Activated CD4-positive, alpha-beta T cell treated with anti-CD3 and anti-CD28 coated beads, Interleukin-2, amount 10 ng/mL, durations not matched to agents 24 days and 14 days (primary cell): Measurements from ENCODE around the gene TRIP6. TPM values are rescaled to one million over a fixed set of nuclear protein-coding genes. Genes with fewer than 3 reads are reported as not detected.
A peak's percentile ranks its signal among the peaks of the same experiment; 100 is the strongest.

ENCODE experiments used
- DNase-seq: peaks from one replicate; pipeline ENCODE4 v3.0.0; 2022
- H3K27ac Mint-ChIP-seq: one replicate; pipeline ENCODE4 v1.8.0; 2022; ENCODE audit warnings: mild to moderate bottlenecking, mixed read lengths
- H3K27me3 Mint-ChIP-seq: one replicate; pipeline ENCODE4 v1.8.0; 2022; ENCODE audit warnings: mixed read lengths
- H3K36me3 Mint-ChIP-seq: one replicate; pipeline ENCODE4 v1.8.0; 2022; ENCODE audit warnings: low read depth, mild to moderate bottlenecking, mixed read lengths
- H3K4me1 Mint-ChIP-seq: one replicate; pipeline ENCODE4 v1.8.0; 2021; ENCODE audit warnings: mixed read lengths
- H3K4me3 Mint-ChIP-seq: one replicate; pipeline ENCODE4 v1.8.0; 2022; ENCODE audit warnings: mild to moderate bottlenecking, moderate library complexity, mixed read lengths
- H3K9me3 Mint-ChIP-seq: one replicate; pipeline ENCODE4 v1.8.0; 2021; ENCODE audit warnings: mixed read lengths
- intact Hi-C: fragments of 100-400 bp; cut with micrococcal nuclease; formaldehyde crosslinking; loops from one replicate; pipeline ENCODE4 v1.15.1; 2023
- total RNA-seq: library from RNA; stranded (reverse); gene quantifications from 2 replicates; pipeline ENCODE4 v1.2.3, GENCODE V29; 2022

The TRIP6 gene, protein sequence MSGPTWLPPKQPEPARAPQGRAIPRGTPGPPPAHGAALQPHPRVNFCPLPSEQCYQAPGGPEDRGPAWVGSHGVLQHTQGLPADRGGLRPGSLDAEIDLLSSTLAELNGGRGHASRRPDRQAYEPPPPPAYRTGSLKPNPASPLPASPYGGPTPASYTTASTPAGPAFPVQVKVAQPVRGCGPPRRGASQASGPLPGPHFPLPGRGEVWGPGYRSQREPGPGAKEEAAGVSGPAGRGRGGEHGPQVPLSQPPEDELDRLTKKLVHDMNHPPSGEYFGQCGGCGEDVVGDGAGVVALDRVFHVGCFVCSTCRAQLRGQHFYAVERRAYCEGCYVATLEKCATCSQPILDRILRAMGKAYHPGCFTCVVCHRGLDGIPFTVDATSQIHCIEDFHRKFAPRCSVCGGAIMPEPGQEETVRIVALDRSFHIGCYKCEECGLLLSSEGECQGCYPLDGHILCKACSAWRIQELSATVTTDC
- total RNA-seq, result 42.7 and 47.6 TPM in 2 replicates

DNA sequence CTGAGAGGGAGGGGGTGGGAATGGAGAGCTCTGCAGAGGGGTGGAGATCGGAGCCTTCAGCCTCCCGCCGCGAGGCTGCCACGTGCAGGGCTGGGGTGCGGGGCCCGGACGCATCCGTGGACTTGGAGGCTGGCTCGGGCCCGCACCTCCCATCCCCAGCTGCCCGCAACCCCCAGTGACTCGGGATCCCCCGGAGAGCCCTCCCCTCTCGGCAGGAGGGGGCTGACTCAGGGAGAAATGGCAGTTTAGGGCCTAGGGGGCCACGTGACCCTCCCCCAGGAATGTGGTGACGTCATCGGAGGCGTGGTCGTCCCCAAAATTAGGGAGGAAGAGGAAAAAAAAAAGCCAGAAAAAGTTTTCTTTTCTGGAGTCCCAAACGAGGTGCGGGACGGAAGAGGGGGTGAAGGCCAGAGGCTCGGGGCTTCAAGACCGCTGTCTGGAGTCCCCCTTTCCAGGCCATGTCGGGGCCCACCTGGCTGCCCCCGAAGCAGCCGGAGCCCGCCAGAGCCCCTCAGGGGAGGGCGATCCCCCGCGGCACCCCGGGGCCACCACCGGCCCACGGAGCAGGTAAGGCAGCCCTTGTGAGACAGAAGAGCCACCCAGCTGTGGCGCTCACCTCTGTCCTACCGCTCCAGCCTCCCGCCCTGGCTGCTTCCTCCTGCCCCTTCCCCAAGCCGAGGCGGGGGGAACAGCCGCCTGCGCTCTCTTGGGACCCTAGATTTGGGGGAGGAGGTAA is at the start of gene TRIP6:
Gene TRIP6 (plus strand): TSS at position 348 of the 736 bp plus-strand sequence. CDS start 111 bp downstream, at position 459.
- Mint-ChIP-seq H3K4me3 (peak within 1 kb of the TSS; percentile 99), H3K27ac (peak within 1 kb of the TSS; percentile 98), H3K4me1 (peaks cover 12% of the 10 kb centered on the region), H3K36me3 (peaks cover 36% of the 10 kb centered on the region), H3K27me3 (no peaks in the 10 kb centered on the region), H3K9me3 (no peaks in the 10 kb centered on the region)
- peak; percentile 89 for DNase-seq
- intact Hi-C loops, result loop anchor here (1.0 to 2.0 kb wide), 2 partner anchors 15 to 30 kb away; partner anchors contain the start of gene SLC12A9

DNA sequence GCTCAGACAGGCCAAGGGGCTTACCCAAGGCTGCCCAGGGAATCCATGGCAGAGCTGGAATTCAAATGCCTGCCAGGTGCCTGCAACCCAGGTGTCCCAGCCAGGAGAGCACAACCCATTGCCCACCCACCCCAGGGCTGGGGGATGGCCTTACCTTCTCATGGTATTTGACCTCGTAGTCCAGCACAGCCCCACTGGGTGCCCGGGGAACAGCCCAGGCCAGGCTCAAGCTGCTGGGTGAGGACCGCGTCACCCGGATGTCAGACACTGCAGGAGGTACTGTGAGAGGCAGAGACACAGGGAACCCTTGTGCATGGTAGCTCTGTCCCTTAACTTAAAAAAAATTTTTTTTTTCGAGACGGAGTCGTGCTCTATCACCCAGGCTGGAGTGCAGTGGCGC is 48.8 kb upstream of the TRIP6 start:
- DNase-seq, result no peak
- no peaks in the 10 kb centered on the region for H3K9me3 Mint-ChIP-seq
- no peak overlapping the region for H3K27ac Mint-ChIP-seq
- H3K36me3 Mint-ChIP-seq, result no peaks in the 10 kb centered on the region
- no peak overlapping the region for H3K4me3 Mint-ChIP-seq
- no peaks in the 10 kb centered on the region for H3K4me1 Mint-ChIP-seq
- H3K27me3 Mint-ChIP-seq, result no peaks in the 10 kb centered on the region
- intact Hi-C loops, result no loop called here

DNA sequence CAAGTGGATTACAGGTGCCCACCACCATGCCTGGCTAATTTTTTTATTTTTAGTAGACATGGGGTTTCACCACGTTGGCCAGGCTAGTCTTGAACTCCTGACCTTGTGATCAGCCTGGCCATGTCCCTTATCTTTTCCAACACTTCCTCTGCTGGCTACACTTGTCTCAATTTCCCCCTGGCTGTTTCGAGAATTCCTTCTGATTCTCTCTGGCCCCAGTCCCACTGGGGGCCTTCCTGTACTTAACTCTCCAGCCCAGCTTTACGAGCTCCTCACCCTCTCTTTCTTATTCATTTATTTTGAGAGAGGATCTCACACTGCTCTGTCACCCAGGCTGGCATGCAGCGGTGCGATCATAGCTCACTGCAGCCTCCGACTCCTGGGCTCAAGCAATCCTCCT is 48.4 kb upstream of the TRIP6 start:
- intact Hi-C loops, result no loop called here
- Mint-ChIP-seq H3K27ac (no peak overlapping the region), H3K4me3 (no peak overlapping the region), H3K9me3 (no peaks in the 10 kb centered on the region), H3K36me3 (no peaks in the 10 kb centered on the region), H3K27me3 (peaks cover under 1% of the 10 kb centered on the region), H3K4me1 (no peaks in the 10 kb centered on the region)
- DNase-seq, result no peak

DNA sequence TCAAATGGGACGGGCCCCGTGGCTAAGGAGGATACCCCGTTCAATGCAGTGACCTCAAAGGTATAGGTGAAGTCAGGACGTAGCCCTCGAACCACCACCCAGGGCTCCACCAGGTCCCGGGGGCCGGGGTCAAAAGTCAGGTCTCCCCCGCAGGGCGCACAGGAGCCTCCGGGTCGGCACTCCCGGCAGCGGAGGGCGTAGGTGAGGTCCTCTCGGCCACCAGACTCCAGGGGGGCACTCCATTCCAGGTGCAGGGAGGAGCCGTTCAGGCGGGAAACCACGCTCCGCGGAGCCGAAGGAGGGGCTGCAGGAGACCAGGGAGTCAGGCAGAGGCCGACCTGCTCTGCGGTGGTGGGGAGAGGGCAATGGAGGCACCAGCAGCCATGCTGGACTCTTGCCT is 47.6 kb upstream of the TRIP6 start:
- H3K4me1 Mint-ChIP-seq, result no peaks in the 10 kb centered on the region
- H3K36me3 Mint-ChIP-seq, result no peaks in the 10 kb centered on the region
- H3K27ac Mint-ChIP-seq, result no peak overlapping the region
- no peak for DNase-seq
- H3K9me3 Mint-ChIP-seq, result no peaks in the 10 kb centered on the region
- H3K27me3 Mint-ChIP-seq, result peaks cover 3% of the 10 kb centered on the region
- intact Hi-C loops, result no loop called here
- no peak overlapping the region for H3K4me3 Mint-ChIP-seq

DNA sequence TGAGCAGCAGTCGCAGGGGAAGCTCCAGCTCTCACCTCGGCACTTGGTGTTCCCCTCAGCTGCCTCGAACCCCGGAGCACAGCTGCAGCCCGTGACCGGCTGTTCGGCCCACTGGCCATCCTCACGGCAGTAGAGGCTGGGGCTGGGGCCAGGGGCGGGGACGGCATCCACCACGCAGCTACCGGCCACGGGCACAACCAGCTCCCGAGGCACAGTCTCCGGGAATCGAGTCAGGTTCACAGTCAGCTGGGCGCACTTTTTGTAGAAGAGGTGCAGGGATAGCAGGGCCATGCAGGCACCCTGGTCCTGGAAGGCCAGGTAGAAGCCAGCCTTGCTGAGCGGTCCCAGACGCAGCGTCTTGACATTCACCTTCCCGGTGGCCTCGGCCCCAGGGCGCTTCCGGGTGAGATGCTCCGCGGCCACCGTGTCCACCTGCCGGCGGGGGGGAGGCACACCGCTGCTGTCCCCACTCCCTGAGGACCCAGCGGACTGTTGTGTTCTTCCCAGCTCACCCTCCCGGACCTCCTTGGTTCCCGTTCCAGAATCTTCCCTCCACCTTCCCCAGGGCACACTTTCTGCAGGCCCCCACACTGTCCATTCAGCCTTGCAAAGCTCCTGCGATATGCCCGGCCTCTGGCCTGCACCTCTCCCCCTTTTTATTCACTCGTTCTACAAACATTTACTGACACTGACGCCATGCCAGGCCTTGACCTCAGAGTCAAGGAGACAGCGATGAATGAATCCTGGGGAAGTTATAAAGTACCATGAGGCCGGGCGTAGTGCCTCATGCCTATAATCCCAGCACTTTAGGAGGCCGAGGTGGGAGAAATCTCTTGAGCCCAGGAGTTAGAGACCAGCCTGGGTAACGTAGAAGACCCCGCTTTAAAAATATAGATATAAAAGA is 44.7 kb upstream of the TRIP6 start:
- no peak for DNase-seq
- Mint-ChIP-seq H3K27ac (no peak overlapping the region), H3K27me3 (peaks cover 21% of the 10 kb centered on the region)

DNA sequence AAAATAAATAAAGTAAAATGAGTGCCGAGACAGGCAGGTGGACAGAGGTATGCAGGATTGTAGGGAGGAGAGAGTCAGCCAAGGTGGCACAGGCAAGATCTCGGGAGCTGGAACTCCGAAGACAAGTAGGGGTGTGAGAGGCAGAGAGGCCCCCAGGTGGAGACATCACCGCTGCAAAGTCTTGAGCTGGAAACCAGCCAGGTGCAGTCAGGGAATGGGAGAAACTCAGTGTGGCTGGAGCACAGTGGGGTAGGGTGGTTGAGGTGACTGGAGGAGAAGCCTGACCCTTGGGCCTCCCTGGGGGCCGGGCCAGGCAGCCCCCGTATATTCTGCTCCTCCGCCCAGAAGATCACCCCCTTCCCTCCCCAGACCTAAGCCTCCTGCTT is 44.1 kb upstream of the TRIP6 start:
- intact Hi-C loops, result no loop called here
- Mint-ChIP-seq H3K4me1 (peaks cover 15% of the 10 kb centered on the region), H3K4me3 (no peak overlapping the region), H3K27me3 (peaks cover 26% of the 10 kb centered on the region), H3K36me3 (peaks cover 2% of the 10 kb centered on the region), H3K9me3 (no peaks in the 10 kb centered on the region), H3K27ac (no peak overlapping the region)
- no peak for DNase-seq

More for the DNA sequence above, 44.7 kb upstream of the TRIP6 start:
- peaks cover 10% of the 10 kb centered on the region for H3K4me1 Mint-ChIP-seq
- no peak overlapping the region for H3K4me3 Mint-ChIP-seq
- H3K9me3 Mint-ChIP-seq, result no peaks in the 10 kb centered on the region
- no peaks in the 10 kb centered on the region for H3K36me3 Mint-ChIP-seq
- intact Hi-C loops, result no loop called here

DNA sequence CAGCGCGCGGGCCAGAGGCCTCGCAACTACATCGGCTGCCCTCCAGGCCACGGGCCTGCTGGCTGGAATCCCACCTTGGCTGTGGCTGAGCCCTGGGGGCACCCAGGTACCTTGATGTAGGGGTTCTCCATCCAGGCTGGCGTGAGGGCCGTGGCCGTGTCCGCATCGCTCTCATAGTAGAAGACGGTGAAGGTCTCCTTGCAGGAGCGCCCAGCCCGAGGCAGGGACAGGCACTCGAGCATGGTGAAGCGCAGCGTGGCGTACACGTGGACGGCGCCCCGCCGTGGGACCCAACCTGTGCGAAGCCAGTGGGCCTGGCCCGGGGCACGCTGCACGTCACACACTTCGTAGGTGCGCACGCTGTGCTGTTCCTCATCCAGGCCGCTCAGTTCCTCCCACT is 43.7 kb upstream of the TRIP6 start:
- peaks cover 27% of the 10 kb centered on the region for H3K27me3 Mint-ChIP-seq
- H3K36me3 Mint-ChIP-seq, result peaks cover 2% of the 10 kb centered on the region
- intact Hi-C loops, result no loop called here
- no peak for DNase-seq
- H3K9me3 Mint-ChIP-seq, result no peaks in the 10 kb centered on the region
- peaks cover 15% of the 10 kb centered on the region for H3K4me1 Mint-ChIP-seq
- no peak overlapping the region for H3K27ac Mint-ChIP-seq
- no peak overlapping the region for H3K4me3 Mint-ChIP-seq

DNA sequence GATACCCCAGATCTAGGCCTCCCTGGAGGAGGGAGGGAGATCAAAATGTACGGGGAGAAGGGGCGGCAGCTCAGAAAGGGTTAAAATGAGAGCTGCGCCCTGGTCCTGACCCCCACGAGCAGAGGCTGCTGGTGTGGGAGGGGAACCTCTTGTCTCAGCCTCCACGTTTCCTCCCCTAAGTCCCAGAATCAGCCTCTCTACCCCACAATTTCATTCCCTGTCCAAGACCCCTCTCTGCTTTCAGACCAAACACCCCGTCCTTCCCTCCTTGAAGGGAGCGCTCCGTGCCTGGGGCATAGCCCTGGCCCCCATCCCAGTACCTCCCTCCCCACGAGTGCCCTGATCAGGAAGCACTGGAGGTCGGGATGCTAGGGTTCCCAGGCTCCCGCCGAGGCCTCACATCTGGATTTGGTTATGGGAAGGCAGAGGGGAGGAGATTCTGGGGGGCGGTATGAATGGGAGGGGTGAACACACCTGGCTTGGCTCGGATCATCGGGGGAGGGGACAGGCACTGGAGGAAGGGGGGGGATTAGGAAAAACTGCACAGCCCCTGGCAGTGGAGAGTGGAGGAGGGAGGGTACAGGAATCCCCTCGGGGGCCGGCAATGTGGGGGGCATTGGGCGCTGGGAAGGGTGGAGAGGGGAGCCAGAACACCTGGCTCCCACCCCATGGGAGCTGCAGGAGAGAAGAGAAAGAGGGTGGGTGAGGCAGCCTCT is 42.5 kb upstream of the TRIP6 start:
- Mint-ChIP-seq H3K9me3 (no peaks in the 10 kb centered on the region), H3K27ac (no peak overlapping the region), H3K4me1 (peaks cover 17% of the 10 kb centered on the region), H3K36me3 (peaks cover 2% of the 10 kb centered on the region), H3K4me3 (no peak overlapping the region), H3K27me3 (peaks cover 34% of the 10 kb centered on the region)
- intact Hi-C loops, result no loop called here
- no peak for DNase-seq

DNA sequence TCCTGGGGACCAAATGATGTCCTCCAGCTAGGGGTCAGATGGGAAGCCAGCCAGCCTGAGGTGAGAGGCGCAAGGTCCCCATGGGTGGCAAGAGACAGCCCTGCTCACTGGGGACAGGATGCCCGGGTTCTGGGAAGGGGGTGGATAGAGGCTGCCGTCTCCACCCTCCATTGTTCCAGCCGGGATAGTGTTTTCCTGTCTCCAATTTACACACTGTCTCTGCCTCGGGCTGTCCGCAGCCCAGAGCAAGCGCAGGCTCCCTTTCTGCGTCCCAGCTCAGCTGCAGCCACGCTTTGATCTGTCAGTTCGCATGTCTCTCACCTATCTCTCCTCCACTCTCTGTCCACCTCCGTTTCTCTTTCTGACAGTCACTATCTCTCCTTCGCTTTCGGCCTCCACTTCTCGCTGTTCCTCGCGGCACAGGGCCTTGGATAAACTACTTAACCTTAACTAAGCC is 41.9 kb upstream of the TRIP6 start:
- no peak for DNase-seq
- peaks cover 37% of the 10 kb centered on the region for H3K27me3 Mint-ChIP-seq
- no peak overlapping the region for H3K27ac Mint-ChIP-seq
- no peak overlapping the region for H3K4me3 Mint-ChIP-seq
- no peaks in the 10 kb centered on the region for H3K9me3 Mint-ChIP-seq
- H3K36me3 Mint-ChIP-seq, result peaks cover 2% of the 10 kb centered on the region
- H3K4me1 Mint-ChIP-seq, result peaks cover 17% of the 10 kb centered on the region
- intact Hi-C loops, result no loop called here

DNA sequence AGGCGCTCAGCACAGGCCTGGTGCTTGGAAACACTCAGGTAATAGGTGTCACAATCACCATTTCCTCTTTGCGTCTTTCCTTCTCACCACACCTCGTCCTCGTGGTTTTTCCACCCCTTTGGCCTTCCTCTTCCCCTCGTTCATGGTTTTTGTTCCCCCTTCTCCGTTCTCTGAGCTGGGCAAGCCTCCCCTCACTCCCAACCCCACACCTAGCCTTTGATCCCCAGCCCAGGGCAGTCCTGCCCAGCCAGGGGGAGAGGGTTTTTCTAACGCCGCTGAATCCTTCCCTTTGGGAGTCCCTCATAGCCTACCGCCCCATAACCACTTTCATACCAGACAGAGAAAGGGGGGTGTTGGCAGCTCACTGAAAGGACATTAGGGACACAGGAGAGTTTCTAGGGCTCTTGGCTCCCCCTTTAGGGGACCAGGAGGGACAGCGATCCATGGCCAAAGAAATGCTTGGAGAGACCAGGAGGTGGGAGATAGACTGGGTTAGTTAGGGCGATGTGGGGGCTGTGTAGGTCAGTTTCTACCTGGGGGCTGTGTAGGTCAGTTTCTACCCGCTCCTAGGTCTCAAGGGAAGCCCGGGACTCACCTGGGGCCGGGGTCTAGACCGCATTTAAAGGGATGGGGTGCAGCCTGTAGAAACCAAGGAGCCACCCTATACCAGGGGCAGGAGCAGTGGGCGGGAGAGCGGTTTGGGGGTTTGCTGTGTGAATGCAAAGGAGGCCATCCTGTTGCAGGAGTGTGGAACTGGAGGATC is 41.3 kb upstream of the TRIP6 start:
- Mint-ChIP-seq H3K4me1 (peaks cover 17% of the 10 kb centered on the region), H3K27ac (no peak overlapping the region)
- intact Hi-C loops, result no loop called here

DNA sequence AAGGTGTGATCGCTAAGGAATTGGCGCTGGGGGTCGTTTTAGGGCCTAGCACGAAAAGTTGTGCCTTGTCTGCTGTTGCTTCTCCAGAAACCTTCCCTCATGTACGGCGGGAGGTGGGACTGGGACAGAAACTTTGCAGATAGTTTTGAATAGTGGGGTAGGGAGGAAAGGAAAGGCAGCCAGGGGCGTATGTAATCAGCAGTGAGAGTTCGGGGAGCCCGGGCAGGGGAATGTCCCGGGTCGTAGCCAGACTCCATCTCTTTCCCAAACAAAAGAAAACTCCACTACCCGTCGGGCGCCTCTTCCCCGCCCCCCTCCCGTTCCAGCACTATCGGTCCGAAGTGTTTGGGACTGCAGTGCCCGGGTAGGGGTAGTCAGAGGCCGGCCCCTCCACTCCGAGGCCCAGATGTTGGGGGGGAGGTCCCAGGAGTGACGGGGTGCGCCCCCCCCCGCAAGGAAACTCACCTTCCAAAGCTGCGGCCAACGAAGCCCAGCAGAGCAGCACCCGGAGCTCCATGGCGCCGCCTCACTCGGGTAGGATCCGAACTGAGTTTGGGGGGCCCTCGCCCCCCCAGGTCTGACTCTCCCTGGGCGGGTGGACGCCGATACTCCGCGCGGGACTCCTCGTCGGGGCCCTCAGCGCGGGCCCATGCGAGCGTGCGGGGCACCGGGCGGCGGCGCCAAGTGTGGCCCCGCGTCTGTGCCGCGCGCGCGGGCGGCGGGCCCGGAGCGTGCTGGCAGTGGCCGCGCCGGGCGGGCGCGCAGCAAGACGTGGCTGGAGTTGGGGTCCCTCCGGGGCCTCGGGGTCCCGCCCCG is 40.5 kb upstream of the TRIP6 start:
- intact Hi-C loops, result no loop called here
- Mint-ChIP-seq H3K27ac (no peak overlapping the region), H3K36me3 (peaks cover 2% of the 10 kb centered on the region), H3K9me3 (no peaks in the 10 kb centered on the region), H3K4me1 (peaks cover 17% of the 10 kb centered on the region), H3K27me3 (peaks cover 46% of the 10 kb centered on the region), H3K4me3 (peak overlapping the region; percentile 70)
- no peak for DNase-seq

More for the DNA sequence above, 41.3 kb upstream of the TRIP6 start:
- peak overlapping the region; percentile 70 for H3K4me3 Mint-ChIP-seq
- no peak for DNase-seq
- peaks cover 2% of the 10 kb centered on the region for H3K36me3 Mint-ChIP-seq
- no peaks in the 10 kb centered on the region for H3K9me3 Mint-ChIP-seq
- peaks cover 44% of the 10 kb centered on the region for H3K27me3 Mint-ChIP-seq
